Mesangial cell (primary cell): Measurements from ENCODE around the gene RGS21. TPM values are rescaled to one million over a fixed set of nuclear protein-coding genes. Genes with fewer than 3 reads are reported as not detected.

ENCODE experiments used
- total RNA-seq: library from RNA; depleted of rRNA; stranded (reverse); fragments of >200 nt; gene quantifications from 2 replicates; pipeline ENCODE4 v1.2.3, GENCODE V29; 2015

The RGS21 gene, protein sequence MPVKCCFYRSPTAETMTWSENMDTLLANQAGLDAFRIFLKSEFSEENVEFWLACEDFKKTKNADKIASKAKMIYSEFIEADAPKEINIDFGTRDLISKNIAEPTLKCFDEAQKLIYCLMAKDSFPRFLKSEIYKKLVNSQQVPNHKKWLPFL
- not detected in 2 replicates for total RNA-seq

DNA sequence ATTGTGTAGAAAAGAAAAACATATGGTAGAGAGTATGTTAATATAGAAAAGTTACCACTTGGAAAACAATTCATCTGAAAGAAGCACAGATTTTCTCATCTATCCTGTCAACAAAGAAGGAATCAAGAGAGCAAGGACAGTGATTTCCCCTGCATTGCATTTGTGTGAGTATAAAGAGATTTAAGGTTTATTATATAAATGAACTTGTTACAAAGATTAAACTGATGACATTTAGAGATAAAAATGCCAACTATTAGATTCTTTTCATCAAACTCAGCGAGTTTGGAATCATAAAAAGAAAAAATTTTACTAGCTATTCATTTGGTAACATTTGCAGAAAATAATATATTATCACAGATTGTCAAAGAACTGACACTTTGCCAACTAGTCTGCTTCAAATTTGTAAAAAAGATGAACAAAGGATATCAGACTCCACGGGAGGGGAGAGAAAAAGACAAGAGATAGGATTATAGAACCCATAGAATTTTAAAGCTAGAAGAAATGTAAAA, at the start of gene RGS21:
RGS21 (plus strand) TSS at position 51 of the 509 bp plus-strand sequence. CDS start 26,045 bp downstream, outside the sequence.

Other genes with a start within 250 kb of the RGS21 start
- not detected in 2 replicates for gene RGS18, start 158.5 kb upstream of the RGS21 start, total RNA-seq